HG03558 (cell line): ENCODE results near the gene LHX1.

Experiments used
- ATAC-seq: cut with Tn5 transposase; IDR thresholded peaks from one replicate; pipeline ENCODE4 v1.9.1; 2021; ENCODE audit warnings: moderate number of reproducible peaks; ENCODE audit not compliant: unreplicated experiment; ENCODE audit errors: extremely low read depth

The LHX1 gene

DNA sequence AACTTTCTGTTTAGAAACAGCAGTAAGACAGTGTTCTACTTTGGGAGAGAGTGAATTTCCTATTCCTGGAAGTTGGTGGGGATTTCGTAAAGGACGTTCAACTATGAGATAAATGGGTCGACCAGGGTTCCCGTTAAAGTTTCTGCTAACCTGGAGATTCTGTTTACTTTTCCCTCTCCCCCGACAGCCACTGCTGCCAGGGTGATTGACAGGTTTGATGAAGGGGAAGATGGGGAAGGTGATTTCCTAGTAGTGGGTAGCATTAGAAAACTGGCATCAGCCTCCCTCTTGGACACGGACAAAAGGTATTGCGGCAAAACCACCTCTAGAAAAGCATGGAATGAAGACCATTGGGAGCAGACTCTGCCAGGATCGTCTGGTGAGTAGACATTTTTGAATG, 12.8 kb downstream of the LHX1 start:
- no peak for ATAC-seq

DNA sequence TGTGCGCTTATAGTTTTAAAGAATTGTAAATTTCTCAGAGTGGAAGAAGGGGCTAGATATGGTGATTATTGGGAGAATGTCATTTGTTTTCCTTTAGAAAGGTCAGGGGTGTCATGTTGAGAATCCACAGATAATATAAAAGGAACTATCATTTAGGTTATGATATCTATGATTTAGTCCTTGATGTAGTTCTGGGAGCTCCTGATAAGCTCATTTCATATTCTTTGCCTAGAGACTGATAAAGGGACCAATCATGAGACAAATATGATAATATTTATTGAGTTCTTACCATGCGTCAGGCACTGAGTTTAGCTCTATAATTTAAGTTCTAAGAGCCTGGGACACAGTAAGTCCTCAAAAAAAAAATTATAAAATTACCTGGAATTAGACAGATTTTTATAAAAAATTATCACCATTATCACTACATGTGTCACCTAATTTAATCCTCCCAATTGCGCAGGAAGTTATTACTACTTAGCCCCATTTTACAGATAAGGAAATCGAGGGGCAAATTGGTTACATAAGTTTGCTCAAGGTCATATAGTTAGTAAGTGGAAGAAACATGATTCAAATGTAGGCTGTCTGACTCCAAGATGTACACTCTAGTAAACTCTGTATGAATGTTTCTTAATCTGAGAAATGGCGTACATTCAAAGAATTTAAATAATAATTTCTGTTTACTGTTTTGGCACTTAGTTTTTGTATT, 14.0 kb downstream of the LHX1 start:
- no peak for ATAC-seq

DNA sequence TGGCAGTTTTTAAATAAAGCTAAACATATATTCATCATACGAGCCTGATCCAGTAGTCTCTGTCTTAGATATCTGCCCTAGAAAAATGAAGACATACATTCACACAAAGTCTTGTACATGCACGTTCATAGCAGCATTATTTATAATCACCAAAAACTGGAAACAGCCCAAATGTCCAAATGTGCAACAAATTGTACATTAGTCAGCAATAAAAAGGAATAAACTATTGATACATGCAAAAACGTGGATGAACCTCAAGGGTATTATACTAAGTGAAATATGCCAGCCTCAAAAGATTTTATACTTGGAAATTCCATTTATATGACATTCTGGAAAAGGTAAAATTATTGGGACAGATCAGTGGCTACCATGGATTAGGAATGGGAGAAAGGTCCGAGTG, 34.2 kb downstream of the LHX1 start:
- no peak for ATAC-seq

DNA sequence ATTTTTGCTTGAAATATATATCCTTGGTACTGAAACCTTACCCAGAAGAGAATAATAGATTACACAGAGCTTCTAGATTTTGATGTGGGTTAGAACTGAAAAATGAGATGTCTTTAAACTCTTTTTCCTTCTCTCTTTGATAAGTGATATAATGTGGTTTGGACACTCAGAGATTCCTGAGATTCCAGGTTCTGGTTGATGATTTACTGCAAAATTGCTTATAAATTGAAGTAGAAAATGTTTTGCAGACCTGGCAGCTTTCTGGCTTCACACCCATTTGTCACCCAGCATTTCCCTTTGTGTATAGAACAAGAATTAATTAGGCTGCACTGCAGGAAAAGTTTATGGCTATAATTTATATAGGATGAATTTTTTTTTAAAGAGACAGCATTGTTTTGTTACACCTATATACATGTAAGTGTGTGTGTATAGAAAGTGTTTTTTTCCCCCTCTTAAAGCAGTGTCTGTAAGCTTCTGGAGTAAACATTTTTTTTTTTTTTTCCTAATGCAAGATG, 35.0 kb downstream of the LHX1 start:
- no peak for ATAC-seq

DNA sequence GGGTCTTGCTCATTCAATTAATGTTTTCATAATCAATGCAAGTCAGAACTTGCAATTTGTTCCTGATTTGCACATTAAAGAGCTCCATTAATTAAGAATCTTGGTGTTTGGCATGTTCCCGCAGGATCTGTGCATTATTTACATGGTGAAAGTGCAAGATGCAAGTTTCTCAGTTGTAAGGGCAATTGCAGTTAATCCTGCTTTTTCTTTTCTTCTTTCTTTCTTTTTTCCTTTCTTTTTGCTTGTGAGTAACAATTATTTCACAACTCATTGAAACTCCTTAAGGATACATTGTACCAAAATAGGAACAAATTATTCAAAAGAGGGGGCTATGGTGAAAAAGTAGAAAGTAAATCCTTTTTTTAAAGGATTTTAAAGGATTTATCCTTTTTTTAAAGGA, 35.6 kb downstream of the LHX1 start:
- no peak for ATAC-seq

DNA sequence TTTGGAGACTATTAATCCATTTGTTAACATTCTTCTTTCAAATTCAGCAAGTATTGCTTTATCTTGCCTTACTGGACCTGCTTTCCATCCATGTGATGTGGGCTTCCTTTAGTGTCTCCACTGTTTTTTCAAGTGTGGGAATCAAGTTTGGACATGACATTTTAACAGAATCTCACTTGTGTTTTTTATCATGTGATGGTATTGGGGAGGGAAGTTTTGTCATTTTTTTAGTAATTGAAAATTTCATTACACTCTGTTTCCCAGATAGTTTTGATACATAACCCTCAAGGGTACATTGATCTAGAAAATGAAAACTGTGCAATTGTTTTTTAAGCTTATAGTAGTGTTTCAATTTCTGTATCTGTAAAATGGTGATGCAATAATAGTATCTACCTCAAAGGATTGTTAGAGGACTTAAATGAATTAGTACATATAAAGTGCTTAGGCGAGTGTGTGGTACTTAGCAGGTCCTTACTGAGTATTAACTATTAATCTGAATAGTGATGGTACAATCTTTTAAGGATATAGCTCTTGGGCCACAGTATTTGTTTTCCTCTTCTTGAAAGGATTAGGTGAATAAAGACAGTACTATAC, 38.7 kb downstream of the LHX1 start:
- no peak for ATAC-seq

DNA sequence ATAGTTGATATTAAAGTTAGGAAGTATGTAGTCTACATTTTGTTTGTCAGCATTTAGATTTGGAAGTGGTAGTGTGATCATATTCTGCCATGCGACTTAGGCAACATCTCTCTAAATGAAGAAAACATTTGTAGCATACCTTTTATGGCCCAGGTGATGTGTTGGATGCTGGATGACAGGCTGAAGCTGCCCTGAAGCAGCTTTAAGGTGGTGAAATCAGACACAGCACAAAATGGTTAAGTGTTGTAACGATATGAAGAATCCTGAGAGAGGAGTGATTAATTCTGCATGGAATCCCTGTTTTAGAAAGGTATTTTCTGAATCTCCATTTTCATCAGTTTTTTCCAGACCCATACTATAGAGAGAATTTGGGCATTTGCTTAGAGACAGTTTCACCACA, 39.8 kb downstream of the LHX1 start:
- no peak for ATAC-seq

DNA sequence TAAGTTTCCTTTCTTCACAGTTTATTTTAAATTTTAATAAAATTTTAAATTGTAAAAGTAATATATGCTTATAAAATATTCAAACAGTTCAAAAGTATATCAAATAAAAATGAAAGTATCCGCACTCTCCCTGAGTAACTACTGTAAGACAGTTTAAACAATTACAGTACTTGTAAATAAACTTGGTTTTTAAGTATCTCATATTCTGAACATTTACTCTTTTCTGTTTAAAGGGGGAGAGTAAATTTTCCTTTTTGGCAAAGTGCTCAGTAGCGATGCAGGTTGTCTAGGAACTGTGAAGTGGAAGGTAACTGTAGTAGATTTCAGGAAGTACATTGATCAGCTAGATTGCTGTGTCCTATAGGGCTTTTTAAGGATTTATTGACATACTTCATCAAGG, 40.3 kb downstream of the LHX1 start:
- no peak for ATAC-seq

DNA sequence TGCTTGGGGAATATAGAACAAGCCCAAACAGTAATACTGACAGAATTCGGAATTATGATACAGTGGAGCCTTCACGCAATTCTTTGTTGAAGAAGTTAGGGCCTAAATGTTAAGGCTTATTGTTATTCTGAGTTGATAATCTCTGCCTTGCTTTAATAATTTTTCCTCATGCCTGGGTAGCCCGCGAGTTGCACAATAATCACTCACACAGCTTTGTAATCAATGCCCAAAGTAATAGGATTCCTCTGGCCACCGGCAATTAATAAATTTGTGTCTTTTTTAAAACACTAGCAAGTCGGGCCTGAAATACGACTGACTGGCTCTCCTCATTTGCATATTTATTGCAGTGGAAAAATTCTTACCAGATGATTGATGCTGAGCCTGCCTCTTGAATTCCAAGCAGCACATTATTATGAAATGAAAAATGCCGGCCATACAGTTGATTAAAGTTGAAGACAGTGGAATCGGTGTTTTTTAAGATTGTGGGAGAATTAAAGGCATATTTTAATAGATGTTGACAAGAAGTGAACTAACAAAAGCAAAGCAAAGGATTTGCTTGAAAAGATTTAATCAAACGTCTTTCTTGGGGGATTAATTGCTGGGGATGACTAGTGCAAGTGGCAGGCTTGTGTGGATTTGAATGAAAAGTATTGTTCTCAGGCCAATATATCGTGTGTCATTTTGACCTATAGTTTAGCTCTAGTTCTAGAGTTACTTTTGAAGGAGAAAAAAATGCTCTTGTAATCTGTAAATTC, 41.7 kb downstream of the LHX1 start:
- no peak for ATAC-seq

DNA sequence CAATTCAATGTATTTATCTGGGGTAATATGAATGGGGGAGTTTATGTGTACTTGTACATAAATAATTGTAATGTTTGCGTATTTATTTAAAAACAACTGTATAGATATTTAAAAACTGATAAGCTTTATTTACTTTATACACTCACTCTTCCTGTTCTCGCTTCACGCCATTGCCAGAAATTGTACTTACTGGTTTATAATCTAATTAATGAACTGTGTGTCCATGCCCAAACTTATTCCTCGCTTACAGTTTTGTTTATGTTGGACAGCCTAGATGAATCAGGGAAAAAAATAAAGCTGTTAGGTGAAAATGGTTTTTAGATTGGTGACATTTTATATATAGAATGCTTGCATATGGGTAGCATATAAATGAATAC, 42.3 kb downstream of the LHX1 start:
- ATAC-seq: no peak

DNA sequence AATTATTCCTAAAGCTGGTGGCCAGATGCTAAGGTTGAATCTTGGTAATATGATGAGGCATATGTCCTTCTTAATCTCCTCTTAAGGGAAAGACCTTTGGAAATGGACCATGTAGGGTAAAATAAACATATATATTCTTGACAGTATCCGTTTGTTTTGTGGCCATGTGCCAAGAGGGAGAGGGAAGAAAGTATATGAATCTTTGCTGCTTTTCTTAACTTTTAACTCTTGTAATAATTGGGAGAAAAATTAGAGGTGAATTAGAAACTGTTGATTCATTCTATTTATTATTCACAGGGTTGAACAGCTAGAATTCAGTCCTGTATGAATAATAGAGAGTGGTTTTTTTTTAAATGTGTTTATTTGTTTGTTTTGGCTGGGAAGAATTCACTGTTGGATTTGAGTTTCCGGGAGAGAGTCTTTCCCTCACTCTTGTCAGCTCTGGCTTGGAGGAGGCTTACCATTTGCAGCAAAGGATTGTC, 43.0 kb downstream of the LHX1 start:
- no peak for ATAC-seq

DNA sequence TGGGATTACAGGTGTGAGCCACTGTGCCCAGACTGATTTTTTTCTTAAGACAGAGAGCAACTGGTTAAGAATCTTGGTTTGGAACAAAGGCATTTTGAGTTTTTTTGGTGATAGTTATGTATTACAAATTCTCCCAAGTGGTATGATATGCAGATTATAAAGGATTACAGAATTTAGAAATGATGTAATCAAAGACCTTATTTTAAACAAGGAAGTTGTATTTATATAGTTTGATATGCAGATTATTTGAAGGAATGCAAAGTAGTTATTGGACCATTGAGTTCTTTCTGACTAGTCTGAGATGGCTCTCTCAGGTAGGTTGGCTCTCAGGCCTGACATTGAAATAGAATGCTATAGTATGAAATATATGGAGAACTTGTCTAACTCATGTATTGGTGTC, 46.3 kb downstream of the LHX1 start:
- ATAC-seq: no peak

DNA sequence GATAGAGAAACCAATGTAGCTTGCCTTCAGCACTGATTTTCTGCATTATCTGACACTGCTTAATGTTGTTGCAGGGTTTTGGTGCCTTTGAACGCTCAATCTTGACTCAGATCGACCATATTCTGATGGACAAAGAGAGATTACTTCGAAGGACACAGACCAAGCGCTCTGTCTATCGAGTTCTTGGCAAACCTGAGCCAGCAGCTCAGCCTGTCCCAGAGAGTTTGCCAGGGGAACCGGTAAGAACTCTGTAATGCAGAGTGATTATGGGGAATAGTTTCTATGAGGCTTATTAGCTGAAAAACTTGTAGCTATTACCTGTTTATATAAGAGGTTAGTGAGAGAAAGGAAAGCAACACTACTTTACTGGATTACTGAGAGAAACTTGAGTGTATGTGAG, 51.9 kb downstream of the LHX1 start:
- no peak for ATAC-seq

DNA sequence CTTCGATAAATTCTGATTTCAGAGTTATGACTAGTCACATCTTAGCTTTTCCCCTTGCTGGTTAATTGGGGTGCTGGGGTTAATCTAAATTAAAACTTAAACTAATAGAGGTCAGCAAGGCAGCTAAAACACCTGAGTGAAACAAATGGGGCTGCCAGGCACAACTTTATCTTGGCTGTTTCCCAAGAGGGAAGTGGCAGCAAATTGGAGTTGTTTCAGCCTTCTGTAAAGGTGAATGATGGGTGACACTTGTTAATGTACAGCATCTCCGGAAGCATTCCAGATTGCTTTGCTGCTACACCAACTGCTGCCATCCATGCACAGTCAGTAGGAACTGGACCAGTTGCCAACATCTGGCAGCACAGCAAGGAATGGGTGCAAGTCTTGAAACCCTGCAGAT, 55.4 kb downstream of the LHX1 start:
- ATAC-seq: no peak

DNA sequence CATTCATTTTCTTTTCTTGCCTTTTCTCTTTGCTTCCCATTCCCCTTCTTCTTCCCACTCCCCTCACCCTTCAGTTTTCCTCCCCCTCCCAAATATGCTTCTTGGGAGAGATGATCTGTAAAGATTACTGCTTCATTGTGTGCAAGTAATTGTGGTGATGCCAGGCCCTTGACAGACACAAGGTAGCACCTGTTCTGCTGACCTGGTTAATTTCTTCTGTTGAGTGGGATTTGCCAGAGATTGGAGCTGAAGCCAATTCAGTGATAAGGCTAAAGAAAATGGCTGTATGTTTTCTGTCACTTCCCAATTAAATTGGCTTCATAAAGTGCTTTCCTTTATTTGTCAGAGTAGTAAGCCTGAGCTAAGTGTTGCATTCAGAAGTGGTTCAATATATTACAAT, 56.0 kb downstream of the LHX1 start:
- ATAC-seq: no peak
